GM12801 (cell line): ENCODE data around the gene POC1A.

ENCODE experiments used
- TF ChIP-seq, protein P1 (sequence below): IDR thresholded peaks from one replicate; pipeline ENCODE4 v1.5.1; 2011; ENCODE audit warnings: control low read depth; ENCODE audit not compliant: insufficient read length; ENCODE audit errors: extremely low read depth

The POC1A gene

DNA sequence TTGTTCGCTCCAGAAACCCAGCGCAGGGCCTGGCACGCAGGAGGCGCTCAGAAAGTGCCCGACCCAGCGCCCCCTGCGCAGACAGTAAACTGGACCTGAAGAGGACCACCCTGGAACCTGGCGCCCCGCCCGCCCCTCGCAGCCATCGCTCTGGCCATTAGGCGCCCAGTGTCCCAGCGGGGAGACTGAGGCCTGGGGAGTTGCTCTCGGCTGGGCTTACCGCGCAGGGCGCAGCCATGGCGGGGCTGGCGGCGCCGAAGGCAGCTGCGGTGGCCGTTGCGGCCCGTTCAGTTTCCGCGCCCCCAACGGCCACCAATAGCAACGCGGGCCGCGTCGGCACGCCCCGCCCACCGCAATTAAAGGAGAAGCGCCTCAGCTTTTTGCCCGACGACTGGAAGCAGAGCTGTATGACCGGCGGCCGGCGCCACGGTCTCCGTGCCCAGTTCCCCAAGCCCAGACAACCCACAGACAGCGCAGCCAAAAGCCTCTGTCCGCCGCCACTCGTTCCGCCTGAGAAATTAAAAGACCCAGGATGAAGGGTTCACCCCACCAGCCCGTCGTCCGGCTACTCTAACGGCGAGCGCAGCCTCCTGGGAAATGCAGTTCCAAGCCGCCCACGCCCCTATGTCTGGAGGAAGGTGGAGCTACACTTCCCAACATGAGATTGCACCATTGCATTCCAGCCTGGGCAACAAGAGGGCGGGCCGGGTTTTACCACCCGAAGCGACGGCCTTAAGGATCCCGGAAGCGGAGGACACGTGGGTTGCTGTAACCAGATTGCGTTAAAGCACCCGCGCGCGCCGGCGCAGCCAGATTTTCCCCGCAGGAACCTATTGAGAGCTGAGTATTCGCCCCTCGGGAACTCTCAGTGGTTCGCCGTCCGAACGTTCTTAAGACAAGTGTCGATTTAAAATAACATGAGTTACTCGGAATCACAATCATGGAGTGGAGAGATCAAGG, at the start of gene POC1A:
Gene POC1A (minus strand): TSS at position 289 of the 960 bp plus-strand sequence. CDS start 51 bp downstream, at position 238.
- TF ChIP-seq, protein P1, sequence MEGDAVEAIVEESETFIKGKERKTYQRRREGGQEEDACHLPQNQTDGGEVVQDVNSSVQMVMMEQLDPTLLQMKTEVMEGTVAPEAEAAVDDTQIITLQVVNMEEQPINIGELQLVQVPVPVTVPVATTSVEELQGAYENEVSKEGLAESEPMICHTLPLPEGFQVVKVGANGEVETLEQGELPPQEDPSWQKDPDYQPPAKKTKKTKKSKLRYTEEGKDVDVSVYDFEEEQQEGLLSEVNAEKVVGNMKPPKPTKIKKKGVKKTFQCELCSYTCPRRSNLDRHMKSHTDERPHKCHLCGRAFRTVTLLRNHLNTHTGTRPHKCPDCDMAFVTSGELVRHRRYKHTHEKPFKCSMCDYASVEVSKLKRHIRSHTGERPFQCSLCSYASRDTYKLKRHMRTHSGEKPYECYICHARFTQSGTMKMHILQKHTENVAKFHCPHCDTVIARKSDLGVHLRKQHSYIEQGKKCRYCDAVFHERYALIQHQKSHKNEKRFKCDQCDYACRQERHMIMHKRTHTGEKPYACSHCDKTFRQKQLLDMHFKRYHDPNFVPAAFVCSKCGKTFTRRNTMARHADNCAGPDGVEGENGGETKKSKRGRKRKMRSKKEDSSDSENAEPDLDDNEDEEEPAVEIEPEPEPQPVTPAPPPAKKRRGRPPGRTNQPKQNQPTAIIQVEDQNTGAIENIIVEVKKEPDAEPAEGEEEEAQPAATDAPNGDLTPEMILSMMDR, result no peak

DNA sequence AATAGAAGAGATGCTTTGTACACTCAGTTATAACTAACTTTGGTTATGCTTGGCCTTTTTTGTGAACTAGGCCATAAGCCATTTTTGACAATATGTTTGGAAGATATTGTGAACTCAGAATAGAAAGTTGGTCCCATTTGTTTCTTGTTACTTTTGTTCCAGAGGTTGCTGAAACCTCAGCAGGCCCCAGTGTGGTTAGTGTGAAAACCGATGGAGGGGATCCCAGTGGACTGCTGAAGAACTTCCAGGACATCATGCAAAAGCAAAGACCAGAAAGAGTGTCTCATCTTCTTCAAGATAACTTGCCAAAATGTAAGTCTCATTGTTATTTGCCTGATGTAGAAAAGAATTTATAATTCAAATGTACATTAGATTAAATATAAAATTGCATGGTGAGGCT, 49.5 kb upstream of the POC1A start:
- TF ChIP-seq, protein P1, result no peak

- TF ChIP-seq, protein P1, result no peak
These were observed 48.3 kb upstream of the POC1A start for GRCh38 chr3:52202384-52203077.

DNA sequence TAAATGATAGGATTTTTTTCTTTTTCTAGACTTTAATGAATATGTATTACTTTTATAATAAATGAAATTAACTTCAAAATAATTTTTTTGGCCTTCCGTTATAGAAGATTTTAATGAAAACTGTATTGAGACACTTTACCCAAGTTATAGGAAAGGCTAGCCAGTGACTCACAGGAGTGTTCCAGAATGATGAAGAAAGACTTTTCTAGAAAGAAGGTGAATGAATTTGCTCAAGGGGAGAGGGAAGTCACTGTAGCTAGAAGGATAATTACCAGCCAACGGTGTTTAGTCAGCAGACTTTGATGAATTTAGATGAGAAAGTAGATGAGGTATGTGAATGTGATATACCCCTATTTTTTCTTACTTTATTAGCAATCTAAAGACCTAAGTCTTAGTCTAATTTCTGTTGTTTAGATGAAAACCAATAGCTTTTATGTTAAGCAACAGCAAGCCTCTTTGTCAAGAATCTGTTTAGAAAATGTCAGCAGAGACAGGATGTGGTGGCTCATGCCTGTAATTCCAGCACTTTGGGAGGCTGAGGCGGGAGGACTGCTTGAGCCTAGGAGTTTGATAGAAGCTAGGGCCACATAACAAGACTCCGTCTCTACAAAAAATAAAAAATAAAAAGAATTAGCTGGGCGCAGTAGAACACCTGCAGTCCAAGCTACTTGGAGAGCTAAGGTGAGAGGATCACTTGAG, 46.9 kb upstream of the POC1A start:
- TF ChIP-seq, protein P1, result no peak

DNA sequence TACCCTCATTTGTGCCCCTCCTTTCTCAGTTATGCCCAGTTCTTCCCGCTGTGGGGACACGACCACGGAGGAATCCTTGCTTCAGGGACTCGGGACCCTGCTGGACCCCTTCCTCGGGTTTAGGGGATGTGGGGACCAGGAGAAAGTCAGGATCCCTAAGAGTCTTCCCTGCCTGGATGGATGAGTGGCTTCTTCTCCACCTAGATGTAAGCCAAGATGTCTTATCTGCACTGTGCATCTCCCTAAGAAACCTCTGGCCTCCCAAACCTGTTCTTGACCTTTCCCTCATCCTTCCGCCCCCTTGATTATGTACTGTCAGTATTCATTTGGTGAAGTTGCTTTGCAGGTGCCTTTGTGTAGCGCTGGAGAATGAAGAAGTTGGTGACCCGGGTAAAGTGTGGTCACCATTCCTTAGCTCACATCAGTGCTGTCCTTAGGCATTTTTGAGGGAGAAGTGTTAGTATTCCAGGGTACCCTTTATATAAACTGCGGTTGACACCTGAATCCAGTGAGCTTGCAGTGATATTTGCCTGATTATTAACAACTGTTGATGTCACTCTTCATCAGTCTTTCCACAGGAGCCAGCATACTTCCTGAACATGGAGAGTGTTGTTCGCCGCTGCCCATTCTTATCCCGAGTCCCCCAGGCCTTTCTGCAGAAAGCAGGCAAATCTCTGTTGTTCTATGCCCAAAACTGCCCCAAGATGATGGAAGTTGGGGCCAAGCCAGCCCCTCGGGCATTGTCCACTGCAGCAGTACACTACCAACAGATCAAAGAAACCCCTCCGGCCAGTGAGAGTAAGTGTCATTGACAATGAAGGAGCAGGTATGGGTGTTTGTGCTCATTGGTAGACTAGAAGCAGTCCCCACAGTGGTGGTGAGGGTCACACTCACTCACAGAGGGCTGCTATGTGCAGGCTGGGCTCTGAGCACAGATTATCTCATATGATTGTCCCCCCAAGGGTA, 44.7 kb upstream of the POC1A start:
- TF ChIP-seq, protein P1, result no peak

DNA sequence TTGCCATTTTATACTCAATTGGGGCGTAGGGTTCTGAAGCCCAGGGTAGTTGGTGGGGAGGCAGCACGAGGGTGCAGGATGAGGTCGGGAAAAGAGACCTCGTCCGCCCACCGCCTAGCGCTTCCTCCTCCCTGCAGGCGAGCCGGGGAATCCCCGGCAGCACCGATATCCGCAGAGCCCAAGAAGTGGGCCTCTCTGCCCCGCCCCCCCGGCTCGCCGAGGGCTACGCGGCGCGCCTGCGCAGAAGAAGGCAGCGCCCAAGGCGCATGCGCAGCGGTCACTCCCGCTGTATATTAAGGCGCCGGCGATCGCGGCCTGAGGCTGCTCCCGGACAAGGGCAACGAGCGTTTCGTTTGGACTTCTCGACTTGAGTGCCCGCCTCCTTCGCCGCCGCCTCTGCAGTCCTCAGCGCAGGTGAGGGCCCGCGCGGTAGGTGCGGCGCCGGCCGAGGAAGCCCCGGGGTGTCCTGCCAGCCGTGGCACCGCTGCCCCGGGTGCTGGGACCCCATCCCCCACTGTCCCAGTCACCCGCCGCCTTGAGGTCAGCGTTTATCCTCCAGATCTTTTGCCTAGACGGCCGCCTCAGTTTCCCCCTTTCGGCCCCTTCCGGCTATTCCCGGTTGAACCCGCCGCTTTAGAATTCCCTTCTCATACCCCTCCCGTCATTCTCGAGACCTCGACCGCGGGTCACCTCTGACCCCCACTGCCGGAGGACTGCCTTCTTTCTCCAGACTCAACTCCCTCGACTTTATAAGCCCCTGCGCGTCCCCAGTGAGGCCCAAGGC, 43.8 kb upstream of the POC1A start, which contains the start of gene ALAS1:
Gene ALAS1 (plus strand): TSS at position 319 of the 784 bp plus-strand sequence. CDS start 1,082 bp downstream, outside the sequence.
- TF ChIP-seq, protein P1, result no peak
